ENCODE data around the gene CCDC170.

GRCh38 chr6:151544453-151544852 is 50.6 kb downstream of the CCDC170 start:
- TF ChIP-seq EZH2 (IDR thresholded peaks at IDR 0.05; ENCODE audit: borderline replicate concordance, low read depth, low read length, severe bottlenecking) (no peak), CTCF (IDR thresholded peaks at IDR 0.05; ENCODE audit: borderline replicate concordance, extremely low read depth, low read length, poor library complexity, severe bottlenecking) (no peak)
